SIG-M5 treated with dmso at 0.1 percent for 504 hours (cell line): Measurements from ENCODE around the gene ATE1.
"Not testable (repeated sequence)": the region's sequence is repeated elsewhere in the genome, so short reads cannot be mapped to it uniquely, and the experiment has no call there.

ENCODE experiments used
- DNase-seq: peaks from one replicate; lab custom pipeline; 2025; ENCODE audit not compliant: unreplicated experiment; lab: John Stamatoyannopoulos, UW

The ATE1 gene

DNA sequence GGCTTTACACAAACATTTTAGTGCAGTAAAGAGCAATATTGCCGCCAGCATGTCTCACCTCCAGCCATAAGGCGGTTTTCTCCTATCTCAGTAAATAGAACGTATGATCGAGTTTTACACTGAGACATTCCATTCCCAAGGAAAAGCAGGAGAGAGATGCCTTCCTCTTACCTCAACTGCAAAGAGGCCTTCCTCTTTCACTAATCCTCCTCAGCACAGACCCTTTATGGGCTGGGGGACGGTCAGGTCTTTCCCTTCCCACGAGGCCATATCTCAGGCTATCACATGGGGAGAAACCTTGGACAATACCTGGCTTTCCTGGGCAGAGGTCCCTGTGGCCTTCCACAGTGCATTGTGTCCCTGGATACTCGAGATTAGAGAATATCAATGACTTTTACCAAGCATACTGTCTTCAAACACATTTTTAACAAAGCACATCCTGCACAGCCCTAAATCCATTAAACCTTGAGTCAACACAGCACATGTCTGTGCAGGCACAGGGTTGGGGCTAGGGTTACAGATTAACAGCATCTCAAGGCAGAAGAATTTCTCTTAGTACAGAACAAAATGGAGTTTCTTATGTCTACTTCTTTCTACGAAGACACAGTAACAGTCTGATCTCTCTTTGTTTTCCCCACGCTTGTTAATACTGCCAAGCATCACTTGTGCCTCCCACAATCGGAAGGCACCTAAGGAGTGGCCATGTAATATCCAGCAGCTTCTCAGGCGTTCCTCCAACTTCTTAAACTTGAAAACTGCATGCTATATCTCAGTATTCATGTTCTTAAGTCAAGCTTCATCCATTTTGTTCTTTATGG, 2.6 kb upstream of the ATE1 start:
- DNase-seq: not testable (repeated sequence)

- DNase-seq: not testable (repeated sequence)
These were observed 1.9 kb upstream of the ATE1 start for GRCh38 chr10:121929585-121930267.

GRCh38 chr10:121928528-121928884, 675 bp upstream of the ATE1 start:
- DNase-seq: no peak

DNA sequence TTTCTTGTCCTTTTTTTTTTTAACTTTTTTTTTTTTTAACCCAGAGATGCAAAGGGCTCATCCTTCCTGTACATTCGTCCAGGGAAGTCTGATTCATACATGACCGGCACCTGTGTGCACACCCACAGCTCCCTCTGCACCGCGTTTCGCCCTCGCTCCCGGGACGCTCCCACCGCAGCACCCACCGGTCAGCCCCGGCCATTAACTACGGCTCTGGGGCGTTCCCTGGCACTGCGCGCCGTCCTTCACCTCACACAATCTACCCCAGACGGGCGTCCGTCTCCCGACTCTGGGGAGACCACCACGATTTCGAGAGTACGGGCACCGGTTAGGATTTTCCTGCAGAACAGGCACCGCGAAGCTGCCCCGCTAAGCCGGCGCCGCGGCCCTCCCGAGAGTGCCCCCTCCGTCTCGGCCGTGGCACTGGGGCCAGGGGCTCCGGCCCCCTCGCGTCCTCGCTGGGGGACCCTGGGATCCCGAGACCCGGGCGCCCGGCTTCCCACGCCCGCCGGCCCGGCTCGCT, 452 bp downstream of the ATE1 start:
- peak; percentile 18 for DNase-seq

DNA sequence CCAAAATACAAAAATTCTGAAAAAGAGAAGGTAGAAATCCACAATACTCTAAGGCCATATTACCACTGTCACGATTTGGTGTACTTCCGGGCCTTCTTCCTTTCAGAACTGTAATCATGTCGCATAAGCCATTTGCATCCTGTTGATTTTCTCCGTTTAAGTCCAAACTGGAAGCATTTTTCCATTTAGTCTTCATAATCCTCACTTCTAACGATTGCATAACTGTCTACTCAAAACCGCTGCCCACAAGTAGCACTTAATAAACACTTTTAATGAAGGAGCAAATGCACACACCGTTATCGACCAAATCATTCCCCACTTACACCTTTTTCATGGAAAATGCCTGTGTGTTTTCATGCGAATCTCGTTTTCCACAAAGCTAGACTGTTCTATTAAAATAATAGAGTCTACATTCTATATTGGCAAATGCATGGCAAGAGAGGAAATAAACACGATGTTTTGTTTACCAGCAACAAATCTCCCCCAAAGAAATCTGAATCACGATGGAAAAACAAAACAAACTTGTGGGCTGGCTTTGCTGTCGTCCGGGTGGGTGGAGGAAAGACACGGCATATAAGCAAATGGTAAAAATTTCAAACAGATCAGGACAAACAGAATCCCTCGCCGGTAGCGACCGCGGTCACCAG, 1.0 kb downstream of the ATE1 start:
- peak; percentile 22 for DNase-seq

GRCh38 chr10:121926157-121926556, 1.7 kb downstream of the ATE1 start:
- DNase-seq: no peak

GRCh38 chr10:121921238-121921931, 6.4 kb downstream of the ATE1 start:
- no peak for DNase-seq

DNA sequence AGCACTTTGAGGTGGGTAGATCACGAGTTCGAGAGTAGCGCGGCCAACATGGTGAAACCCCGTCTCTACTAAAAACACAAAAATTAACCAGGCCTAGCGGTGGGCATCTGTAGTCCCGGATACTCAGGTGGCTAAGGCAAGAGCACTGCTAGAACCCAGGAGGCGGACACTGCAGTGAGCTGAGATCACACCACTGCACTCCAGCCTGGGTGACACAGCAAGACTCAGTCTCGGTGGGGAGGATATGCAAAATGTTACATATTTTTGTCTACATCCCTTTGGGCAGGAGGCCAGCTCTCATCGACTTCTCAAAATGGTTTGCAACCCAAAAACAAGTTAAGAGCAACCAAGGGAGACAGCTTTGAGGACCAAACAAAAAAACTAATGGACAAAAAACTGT, 8.2 kb downstream of the ATE1 start:
- no peak for DNase-seq

- not testable (repeated sequence) for DNase-seq
These were observed 9.0 kb downstream of the ATE1 start for GRCh38 chr10:121918800-121919199.

GRCh38 chr10:121914661-121915060, 13.2 kb downstream of the ATE1 start:
- no peak for DNase-seq

GRCh38 chr10:121911421-121911697, 16.5 kb downstream of the ATE1 start:
- no peak for DNase-seq

- DNase-seq: no peak
These were observed 17.0 kb downstream of the ATE1 start for GRCh38 chr10:121910673-121911420.

GRCh38 chr10:121904888-121905287, 22.9 kb downstream of the ATE1 start:
- DNase-seq: no peak

DNA sequence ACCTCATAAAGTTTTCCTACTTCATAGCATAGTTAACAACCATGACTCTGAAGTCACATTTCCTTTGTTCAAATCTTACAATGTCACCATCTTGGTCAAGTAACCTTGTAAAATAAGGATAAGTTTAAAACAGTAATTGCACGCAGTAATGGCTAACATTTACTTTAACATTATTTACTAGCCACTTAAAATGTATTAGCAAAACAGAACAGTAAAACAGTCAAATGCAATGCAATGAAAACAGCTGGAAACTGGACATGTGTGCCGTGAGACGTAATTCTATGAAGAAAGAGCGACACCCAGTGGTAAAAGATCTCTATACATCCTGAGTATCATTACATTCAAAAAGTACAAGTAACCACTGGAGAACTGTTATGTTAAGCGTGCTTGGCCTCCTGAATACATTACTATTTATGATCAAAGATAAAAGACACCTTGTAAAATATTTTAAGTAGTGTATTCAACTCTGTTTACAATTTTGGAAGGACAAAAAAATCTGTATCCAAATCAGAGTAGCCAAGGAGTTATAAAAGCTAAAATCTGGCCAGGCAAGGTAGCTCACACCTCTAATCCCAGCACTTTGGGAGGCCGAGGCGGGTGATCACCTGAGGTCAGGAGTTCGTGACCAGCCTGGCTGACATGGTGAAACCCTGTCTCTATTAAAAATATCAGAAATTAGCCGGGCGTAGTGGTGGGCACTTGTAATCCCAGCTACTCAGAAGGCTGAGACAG, 27.2 kb downstream of the ATE1 start:
- peak; percentile 64 for DNase-seq

- DNase-seq: no peak
These were observed 28.1 kb downstream of the ATE1 start for GRCh38 chr10:121899727-121900126.

GRCh38 chr10:121891103-121891502, 36.7 kb downstream of the ATE1 start:
- DNase-seq: no peak

GRCh38 chr10:121889212-121889611, 38.6 kb downstream of the ATE1 start:
- no peak for DNase-seq

DNA sequence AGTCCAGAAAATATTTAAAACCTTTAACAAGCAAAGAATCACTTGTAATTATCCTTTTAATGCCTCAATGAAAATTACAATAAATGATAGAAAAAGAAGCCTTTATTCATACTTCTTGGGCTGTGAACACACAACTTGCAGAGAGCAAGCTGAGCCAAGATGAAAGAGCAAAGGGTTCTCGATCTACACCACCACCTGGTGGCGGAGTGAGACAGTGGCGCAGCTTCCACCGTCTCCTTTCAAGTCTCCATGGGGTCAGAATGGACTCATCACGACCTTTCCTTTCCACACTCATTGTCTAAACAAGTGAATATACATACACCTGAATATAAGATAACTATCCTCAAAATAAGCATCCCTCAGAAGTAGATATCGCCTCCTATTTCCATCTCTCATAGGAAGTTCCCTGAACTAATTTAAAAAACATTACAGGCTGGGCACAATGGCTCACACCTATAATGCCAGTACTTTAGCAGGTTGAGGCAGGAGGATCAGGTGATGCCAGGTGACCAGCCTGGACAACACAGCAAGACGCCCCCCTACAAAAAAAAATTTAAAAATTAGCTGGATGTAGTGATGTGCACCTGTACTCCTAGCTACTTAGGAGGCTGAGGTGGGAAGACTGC, 40.7 kb downstream of the ATE1 start:
- peak; percentile 49 for DNase-seq

GRCh38 chr10:121886181-121886580, 41.6 kb downstream of the ATE1 start:
- DNase-seq: no peak

DNA sequence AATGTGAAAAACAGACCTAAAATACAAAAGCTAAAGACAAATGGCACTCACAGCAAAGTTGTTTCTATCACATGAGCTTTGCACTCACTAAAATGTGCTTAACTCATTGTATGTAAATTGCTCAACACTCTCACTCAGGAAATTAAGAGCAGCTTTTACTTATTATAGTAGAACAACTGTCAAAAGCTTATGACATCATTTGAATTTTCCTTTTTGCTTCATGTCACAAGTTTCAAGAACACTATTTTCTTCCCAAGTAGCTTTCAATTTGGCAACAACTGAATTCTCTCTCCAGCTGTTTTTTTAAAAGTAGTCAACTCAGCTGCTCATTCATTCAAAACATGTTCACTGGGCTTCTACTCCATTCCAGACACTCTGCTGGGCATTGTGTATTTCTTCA, 46.9 kb downstream of the ATE1 start:
- peak; percentile 57 for DNase-seq
